Measurements from ENCODE around the gene RERE.
"Not testable (repeated sequence)": the region's sequence is repeated elsewhere in the genome, so short reads cannot be mapped to it uniquely, and the experiment has no call there.

RERE gene

DNA sequence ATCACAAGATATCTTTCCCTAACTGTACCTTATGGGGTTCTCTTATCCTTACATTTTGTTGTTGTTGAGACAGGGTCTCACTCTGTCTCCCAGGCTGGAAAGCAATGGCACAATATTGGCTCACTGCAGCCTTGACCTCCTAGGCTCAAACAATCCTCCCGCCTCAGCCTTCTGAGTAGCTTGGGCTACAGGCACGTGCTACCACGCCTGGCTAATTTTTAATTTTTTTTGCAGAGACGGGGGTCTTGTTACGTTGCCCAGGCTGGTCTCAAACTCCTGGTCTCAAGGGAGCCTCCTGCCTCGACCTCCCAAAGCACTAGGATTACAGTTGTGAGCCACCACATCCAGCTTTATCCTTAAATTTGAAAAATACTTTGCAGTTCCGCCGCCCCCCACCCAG is 10.4 kb downstream of the RERE start:
- DNase-seq (ENCODE audit: low read depth, low spot score): no peak

DNA sequence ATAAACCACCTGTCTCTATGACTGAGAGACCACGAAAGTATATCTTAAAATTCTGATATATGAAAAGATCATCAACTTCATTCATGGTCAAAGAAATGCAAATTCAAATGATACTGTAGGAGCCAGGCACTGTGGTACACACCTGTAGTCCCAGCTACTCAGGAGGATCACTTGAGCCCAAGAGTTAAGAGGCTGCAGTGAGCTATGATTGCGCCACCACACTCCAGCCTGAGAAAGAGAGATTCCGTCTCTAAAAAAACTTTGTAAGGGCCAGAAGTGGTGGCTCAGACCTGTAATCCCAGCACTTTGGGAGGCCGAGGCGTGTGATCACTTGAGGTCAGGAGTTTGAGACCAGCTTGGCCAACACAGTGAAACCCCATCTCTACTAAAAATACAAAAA is 17.0 kb downstream of the RERE start:
- no peak for DNase-seq (ENCODE audit: low read depth, low spot score)

DNA sequence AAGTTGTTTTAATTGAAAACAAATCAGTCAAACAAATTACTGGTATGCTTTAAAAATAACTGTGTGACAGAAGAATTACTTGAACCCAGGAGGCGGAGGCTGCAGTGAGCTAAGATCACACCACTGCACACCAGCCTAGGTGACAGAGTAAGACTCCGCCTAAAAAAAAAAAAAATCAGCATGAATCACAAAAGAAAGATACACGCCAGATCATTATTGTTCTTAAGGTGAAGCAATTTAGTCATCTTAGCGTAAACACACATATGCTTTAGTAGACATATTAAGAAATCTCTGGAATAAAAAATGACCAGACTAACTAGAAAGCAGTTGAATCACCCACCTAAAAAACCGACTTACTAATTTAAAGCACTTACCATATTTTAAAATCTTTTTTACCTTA is 20.2 kb downstream of the RERE start:
- DNase-seq (ENCODE audit: low read depth, low spot score): no peak

DNA sequence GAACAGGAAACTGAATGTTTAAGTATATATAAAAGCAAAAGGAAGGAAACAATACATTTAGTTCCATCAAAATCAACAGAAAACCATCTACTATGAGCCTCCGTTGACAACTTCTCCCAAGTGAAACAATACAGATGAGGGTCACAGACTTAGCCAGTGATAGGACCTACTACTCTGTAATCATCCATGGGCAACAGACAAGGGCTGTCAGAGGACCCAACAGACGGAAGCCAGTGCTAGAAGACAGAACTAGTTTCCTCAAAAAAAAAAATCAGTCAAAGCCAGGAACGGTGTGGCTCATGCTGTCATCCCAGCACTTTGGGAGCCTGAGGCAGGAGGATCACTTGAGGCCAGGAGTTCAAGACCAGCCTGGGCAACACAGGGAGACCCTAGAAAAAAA is 20.6 kb downstream of the RERE start:
- no peak for DNase-seq (ENCODE audit: low read depth, low spot score)

DNA sequence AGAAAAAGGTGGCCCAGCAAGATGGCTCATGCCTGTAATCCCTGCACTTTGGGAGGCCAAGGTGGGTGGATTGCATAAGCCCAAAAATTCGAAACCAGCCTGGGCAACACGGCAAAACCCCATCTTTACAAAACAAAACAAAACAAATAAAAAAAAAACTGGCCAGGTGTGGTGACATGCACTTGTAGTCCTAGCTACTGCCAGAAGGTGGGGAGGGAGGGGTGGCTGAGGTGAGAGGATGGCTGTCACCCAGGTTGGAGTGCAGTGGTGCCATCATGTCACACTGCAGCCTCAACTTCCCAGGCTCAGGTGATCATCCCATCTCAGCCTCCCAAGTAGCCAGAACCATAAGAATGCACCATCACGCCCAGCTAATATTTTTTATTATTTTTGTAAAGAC is 22.8 kb downstream of the RERE start:
- no peak for DNase-seq (ENCODE audit: low read depth, low spot score)

DNA sequence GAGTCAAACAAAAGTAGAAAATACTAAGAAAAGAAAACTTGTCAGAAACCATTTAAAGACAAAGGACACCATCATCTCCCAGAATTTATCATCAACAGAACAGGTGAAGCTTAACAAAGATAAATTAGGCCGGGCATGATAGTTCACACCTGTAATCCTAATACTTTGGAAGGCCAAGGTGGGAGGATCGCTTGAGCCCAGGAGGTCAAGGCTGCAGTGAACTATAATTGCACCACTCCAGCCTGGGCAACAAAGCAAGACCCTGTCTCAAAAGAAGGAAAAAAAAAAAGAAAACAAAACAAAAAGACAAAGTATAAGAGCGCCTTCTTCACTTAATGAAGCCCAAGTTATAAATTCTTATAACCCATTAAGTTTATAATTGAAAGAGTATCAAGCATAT is 25.6 kb downstream of the RERE start:
- no peak for DNase-seq (ENCODE audit: low read depth, low spot score)

DNA sequence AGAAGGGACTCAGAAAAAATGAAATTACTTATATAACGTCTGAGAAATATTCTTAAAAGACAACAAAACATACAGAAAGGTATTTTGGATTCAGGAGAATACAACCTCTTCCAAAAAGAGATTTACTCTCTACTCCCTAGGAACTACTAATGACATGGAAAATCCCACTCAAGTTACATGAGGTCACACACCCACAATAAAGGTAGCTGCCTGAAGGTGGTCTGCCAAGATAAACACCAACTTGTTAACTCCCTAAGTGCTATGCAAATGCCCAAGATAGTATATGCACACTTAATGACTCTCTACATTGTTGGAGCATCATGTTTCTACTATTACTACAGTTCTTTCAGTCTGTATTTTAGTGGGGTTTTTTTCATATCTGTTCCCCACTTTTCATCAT is 26.5 kb downstream of the RERE start:
- DNase-seq (ENCODE audit: low read depth, low spot score): no peak

DNA sequence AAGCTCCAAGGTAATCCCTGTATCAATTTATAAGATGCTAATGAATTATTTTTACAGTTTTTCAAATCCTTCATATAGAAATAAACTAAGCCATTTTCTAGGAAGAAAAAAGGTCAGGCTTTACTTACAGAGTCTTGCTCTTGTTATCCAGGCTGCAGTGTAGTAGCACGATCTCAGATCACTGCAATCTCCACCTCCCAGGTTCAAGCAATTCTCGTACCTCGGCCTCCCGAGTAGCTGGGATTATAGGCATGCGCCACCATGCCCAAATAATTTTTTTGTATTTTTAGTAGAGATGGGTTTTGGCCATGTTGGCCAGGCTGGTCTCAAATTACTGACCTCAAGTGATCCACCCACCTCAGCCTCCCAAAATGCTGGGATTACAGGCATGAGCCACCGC is 27.0 kb downstream of the RERE start:
- no peak for DNase-seq (ENCODE audit: low read depth, low spot score)

DNA sequence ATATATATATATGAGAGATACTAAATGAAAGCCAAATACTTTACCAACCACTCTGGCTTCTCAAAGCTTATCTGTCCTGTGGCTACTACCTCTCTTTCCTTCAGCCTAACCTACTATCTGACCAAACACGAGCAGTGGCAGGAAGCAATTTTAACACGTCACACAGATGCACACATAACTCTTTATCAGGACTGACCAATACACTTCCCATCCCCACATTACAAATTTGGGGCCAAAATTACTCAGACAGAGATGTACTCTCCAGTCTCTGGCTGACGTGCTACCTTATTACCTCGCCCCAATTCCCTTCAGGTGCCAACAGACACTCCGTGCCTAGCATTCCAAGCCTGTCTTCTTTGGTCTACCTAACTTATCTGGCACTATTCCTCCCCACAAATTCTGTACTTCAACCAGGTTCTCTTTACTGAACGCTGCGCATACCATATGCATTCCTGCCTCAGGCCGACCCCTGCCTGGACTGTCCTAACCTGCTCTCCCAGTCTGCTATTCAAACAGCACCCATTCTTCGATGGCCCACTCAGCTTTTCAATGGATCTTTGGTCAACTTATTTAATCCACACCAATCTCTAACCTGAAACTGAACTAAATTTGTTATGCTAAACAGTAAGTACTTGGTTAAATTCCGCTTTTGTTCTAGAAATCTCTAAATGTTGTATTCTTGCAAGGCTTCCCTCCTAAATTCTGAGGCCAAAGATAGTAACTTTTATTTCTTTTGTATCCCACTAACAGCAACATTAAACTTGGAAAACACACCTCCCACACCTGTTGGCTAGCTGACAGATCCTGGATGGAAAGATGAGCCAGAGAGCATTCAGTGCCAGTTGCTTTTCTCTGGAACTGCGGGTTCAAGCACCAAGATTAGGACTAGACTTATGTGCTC is 27.9 kb downstream of the RERE start:
- no peak for DNase-seq (ENCODE audit: low read depth, low spot score)

DNA sequence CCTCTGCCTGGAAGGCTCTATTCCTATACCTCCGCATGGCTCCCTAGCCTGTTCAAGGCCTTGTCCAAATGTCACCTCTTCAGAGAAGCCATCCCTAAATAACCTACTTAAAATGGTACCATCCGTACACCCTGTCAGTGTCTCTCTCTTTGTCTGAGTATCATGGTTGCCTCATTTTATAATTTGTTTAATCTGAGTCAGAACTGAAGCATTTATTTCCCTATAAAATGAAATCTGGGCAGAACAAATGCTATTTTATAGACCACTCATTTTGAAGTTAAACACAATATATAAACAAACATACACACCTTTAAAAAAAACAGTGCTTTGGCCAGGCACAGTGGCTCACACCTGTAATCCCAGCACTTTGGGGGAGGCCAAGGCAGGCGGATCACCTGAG is 30.2 kb downstream of the RERE start:
- DNase-seq (ENCODE audit: low read depth, low spot score): no peak

DNA sequence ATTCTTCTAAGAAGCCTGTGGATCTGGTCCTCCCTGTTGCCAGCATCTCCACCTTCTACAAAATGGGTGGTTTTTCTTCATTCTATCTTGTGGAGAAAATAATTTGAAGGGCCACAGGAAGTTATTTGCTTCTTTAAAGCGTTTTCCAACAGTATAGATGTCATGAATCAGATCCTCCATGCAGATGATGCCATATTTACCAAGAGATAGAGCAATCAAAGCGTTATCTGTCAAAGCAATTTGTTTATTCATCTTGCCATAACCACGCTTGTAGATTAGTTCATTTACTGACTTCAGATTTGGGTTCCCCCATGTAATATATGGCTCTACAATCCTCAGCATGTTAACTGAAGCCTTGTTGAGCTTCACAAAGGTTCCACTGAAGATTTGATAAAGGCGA is 31.2 kb downstream of the RERE start:
- not testable (repeated sequence) for DNase-seq (ENCODE audit: low read depth, low spot score)

DNA sequence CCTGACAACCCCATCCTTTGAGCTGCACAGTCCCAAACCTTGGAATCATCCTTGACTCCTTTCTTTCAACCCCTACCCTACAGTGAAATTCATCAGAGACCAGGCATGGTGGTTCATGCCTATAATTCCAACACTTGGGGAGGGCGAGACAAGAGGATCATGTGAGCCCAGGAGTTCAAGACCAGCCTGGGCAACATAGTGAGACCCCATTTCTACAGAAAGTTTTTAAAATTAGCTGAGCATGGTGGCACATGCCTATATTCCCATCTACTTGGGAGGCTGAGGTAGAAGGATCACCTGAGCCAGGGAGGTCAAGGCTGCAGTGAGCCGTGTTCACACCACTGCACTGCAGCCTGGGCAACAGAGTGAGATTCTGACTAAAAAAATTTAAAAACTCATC is 34.5 kb downstream of the RERE start:
- no peak for DNase-seq (ENCODE audit: low read depth, low spot score)

DNA sequence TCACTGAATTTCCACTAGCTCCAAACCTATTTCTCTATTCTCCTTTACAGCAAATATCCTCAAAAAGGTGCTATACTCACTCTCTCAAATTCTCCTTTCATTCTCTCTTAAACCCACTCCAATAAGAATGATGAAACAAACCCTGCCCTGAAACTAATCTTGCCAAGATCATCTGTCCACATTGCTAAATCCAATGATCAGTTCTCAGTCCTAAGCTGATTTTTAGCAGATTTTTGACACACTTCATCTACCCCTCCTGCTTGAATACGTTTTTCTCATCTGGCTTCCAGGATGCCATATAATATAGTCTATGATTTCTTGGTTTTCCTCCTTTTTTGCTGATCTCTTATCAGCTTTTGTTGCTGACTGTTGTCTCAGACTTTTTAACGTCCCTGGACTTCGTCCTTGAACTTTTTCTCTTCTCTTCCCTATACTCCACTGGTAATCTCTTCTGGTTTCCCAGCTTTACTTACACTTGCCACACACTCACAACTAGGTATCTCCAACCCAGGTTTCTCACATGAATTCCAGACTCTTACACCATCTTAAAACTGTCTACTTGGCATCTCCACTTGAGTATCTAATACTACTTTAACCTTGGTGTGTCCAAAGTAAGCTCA is 35.3 kb downstream of the RERE start:
- DNase-seq (ENCODE audit: low read depth, low spot score): no peak

DNA sequence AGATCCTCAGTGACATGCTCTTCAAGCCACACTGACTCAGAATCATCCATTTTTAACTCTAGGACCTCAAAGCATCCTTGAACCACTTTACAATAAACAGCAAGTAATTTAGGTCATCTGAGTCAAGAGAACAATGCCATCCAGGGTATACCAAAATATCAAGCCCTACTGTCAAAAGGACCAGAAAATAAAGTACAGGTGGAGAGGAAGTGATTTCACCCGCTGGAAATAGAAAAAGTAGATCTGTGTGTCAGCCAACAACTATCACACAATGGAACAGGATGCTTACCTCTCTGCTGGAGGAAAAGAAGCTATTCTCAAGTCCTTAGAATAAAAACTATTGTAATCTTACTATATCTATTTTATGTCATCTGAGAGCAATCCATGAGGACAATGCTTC is 37.0 kb downstream of the RERE start:
- DNase-seq (ENCODE audit: low read depth, low spot score): no peak

DNA sequence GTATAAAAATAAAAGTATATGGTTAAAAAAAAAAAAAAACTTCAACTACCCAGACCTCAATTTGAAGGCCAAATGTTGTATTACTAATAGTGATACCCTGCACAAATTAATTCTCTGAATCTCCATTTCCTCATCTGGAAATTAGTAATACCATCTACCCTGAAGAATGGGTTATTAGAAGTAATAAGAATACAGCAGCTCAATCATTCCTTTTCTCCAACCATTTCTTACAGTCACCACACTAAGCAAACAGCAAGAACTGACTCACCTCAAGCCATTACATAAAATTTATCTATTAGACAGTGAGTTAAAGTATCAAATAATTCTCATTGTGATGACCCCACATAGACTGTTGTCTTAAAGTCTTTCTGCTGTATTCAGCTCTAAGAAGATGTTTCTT is 39.6 kb downstream of the RERE start:
- no peak for DNase-seq (ENCODE audit: low read depth, low spot score)

DNA sequence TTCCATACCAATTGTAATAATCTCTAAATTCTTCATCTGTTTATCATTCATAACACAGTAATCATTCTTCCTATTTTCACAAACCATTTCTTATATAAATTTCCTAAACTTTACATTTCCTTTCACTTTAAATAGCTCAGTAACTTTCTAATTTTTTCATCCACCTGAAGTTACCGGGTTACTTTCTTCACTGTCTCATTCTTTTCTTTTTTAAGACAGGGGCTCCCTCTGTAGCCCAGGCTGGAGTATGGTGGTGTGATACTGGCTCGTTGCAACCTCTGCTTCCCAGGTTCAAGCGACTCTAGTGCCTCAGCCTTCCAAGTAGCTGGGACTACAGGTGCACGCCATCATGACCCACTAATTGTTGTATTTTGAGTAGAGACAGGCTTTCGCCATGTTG is 41.3 kb downstream of the RERE start:
- DNase-seq (ENCODE audit: low read depth, low spot score): no peak

DNA sequence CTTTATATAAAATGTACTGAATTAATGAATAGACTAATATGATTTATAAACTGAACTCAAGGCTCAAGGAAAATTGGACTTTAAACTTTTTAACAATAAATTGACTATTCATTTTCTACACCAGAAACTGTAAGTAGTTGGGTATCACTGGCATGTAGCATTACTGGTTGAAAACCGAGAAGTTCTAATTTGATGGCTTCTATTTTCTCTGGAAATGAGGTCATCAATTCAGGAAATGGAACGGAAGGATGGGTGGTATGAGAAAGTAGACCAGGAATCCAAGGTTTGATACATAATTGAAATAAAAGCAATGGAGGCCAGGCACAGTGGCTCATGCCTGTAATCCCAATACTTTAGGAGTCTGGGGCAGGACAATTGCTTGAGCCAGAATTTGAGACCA is 50.4 kb downstream of the RERE start:
- no peak for DNase-seq (ENCODE audit: low read depth, low spot score)

DNA sequence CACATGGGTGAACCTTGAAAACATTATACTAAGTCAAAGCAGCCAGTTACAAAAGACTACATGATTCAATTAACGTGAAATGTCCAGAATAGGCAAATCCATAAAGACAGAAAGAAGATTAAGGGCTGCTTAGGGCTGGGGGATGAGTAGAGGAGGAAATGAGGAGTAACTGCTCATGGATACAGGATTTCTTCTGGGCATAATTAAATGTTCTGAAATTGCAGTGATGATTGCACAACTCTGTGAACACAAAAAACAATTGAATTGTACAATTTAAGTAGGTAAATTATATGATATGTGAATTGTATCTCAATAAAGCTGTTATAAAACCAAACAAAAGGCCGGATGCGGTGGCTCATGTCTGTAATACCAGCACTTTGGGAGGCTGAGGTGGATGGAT is 52.2 kb downstream of the RERE start:
- no peak for DNase-seq (ENCODE audit: low read depth, low spot score)

DNA sequence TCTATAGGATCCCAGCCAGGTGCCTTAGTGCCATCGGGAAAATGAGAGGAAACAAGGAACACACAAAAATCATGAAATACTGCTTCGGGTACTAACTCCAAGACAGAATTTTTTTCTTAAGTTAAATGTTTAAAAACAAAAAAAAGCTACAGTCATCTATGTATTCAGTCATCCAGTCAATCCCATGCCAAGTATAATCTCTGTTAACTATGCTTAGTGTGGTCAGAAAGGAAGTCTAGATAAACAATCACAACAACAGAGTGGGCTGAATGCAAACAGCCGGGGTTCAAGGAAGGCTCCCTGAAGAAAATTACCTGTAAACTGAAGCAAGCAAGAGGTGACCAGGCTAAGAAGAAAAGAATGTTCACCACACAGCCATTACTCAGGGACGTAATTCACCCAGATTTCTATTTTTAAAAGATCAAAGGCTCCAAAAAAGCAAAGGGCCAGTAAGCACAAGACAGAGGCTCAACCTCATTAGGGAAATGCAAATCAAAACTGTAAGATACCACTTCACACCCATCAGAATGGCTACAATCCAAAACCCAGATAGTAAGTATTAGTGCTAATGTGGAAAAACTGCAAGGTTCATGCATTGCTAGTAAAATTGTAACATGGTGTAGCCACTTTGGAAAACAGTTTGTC is 53.0 kb downstream of the RERE start:
- no peak for DNase-seq (ENCODE audit: low read depth, low spot score)

DNA sequence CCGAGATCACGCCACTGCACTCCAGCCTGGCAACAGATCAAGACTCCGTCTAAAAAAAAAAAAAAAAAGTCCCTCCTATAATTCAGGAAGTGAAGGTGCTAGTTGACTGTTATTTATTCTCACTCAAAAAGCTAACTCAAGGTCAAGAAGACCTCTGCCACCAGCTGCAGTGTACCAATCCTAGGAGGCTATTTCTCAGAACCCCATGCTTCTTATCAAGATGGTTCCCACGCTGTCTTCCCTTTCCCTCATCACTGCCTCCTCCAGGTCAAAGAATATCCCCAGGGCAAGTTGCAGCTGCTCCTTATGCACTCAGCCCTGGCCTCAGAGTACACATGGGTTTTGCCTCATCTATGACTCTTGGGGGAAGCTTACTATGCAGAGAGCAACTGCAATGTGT is 53.6 kb downstream of the RERE start:
- no peak for DNase-seq (ENCODE audit: low read depth, low spot score)

DNA sequence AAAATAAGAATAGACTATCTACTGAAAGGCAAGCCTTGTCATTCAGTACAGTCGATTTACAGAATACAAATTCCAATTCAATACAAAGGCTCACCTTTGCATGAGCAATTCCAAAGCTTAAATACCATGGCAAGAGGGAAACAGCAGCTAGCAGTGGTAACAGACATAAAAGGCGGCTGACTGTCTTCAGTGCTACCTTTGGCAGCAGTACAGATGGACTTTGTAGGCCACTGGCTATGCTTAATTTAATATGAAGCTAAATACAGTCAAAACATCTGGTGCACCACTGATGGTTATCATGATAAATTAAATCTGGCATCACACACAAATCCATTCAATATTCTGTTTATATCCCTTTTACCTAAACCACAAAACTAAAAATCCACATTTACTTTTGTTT is 62.4 kb downstream of the RERE start:
- DNase-seq (ENCODE audit: low read depth, low spot score): no peak

DNA sequence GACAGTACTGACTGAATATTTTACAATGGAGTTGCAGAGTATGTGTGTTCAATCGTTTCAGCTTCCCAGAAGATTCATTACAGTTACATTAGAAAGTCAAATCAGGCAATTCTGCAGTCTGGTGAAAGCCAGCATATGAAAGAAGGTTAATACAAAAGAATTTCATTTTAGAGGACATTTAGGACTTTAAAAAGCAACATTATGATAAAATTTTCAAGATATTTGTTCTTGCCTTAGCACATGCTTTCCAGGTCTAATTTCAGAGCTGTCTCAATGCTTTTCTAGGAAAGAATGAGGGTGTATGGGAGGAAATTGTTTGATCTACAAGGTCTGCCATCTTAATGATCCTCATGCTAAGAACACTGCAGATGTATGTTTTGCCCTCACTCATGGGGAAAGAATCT is 63.2 kb downstream of the RERE start:
- DNase-seq (ENCODE audit: low read depth, low spot score): no peak

DNA sequence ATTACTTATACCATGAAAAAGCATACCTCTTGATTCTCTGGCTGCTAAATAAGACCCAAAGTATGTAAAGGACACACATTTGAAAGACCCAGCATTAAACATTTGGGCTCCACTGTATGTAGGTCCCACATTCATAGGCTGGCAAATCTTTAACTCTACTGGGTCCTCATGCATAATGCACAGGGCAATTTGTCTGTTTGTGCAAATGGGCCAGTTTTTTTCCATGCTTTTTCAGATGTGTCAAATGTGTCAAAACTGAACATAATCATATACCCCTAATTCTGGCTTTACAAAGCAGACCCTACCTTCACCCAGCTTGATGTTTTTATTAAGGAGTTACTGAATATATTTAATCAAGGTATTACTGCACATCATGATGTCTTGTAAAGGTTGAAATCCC is 63.7 kb downstream of the RERE start:
- no peak for DNase-seq (ENCODE audit: low read depth, low spot score)
